GM12864 (cell line): ENCODE data around the gene HAGHL.

Experiments used
- DNase-seq: peaks from one replicate; pipeline ENCODE4 v3.0.0-alpha.2; 2011; ENCODE audit warnings: low read depth
- H3K4me3 ChIP-seq: 2 replicates; pipeline ENCODE4 v1.5.1; 2011; ENCODE audit warnings: mild to moderate bottlenecking, low read depth, low read length, control low read depth
- TF ChIP-seq, protein P1 (sequence below): IDR thresholded peaks from 2 replicates; pipeline ENCODE4 v1.5.1; 2011; ENCODE audit warnings: low read depth, mild to moderate bottlenecking, moderate library complexity, low read length, control low read depth, inconsistent platforms; ENCODE audit errors: missing control alignments

Gene HAGHL

DNA sequence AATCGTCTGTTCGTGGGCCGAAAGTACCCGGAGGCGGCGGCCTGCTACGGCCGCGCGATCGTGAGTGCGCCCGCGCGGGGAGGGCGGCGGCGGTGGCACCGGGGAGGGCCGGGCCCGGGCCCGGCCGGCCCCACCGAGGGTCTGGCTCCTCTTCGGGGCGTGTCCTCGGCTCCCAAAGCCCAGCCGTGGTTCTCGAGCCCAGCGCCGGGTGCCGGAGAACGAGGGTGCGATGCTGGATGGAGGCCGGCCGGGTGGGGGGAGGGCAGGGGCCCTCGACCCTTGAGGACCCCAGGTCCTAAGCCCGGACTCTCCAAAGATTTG lies 46.3 kb upstream of the HAGHL start:
- no peak for DNase-seq
- TF ChIP-seq, protein P1, sequence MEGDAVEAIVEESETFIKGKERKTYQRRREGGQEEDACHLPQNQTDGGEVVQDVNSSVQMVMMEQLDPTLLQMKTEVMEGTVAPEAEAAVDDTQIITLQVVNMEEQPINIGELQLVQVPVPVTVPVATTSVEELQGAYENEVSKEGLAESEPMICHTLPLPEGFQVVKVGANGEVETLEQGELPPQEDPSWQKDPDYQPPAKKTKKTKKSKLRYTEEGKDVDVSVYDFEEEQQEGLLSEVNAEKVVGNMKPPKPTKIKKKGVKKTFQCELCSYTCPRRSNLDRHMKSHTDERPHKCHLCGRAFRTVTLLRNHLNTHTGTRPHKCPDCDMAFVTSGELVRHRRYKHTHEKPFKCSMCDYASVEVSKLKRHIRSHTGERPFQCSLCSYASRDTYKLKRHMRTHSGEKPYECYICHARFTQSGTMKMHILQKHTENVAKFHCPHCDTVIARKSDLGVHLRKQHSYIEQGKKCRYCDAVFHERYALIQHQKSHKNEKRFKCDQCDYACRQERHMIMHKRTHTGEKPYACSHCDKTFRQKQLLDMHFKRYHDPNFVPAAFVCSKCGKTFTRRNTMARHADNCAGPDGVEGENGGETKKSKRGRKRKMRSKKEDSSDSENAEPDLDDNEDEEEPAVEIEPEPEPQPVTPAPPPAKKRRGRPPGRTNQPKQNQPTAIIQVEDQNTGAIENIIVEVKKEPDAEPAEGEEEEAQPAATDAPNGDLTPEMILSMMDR: no peak
- H3K4me3 ChIP-seq: peak overlapping the region; percentile 73

DNA sequence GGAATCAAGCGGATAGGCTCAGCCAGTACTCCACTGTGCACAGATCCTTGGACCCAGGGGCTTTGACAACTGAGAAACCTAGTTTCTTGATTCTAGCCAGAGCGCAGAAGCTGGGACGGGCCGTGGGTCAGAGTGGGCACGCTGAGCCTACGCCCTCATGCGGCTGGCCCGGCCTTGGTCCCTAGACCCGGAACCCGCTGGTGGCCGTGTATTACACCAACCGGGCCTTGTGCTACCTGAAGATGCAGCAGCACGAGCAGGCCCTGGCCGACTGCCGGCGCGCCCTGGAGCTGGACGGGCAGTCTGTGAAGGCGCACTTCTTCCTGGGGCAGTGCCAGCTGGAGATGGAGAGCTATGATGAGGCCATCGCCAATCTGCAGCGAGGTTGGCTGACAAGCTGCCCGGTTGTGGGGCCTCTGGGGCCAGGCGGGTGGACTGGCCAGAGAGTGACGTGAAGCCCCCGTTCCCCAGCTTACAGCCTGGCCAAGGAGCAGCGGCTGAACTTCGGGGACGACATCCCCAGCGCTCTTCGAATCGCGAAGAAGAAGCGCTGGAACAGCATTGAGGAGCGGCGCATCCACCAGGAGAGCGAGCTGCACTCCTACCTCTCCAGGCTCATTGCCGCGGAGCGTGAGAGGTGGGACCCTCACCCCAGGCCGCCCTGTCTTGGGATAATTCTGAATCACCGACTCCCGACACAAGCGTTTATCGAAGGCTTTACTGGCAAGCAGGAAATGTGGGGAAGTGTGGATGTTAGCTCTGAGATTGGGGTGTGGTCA lies 45.8 kb upstream of the HAGHL start:
- TF ChIP-seq, protein P1: no peak
- peak overlapping the region; percentile 73 for H3K4me3 ChIP-seq
- no peak for DNase-seq

DNA sequence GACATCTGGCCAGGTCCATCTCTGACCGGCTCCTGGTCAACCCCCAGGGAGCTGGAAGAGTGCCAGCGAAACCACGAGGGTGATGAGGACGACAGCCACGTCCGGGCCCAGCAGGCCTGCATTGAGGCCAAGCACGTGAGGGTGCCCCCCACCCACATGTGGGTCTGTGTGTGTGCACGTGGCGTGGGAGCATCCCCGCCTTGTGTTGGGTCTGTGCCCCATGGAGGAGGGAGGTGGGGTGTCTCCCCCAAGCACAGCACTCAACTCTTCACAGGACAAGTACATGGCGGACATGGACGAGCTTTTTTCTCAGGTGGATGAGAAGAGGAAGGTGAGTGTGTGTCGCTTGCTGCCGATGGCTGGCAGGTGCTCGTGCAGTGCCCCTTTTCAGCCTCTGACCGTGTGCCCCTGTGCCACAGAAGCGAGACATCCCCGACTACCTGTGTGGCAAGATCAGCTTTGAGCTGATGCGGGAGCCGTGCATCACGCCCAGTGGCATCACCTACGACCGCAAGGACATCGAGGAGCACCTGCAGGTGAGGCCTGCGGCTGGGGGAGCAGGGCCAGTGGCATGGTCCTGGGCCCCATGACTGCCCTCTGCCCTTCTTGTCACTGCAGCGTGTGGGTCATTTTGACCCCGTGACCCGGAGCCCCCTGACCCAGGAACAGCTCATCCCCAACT lies 45.0 kb upstream of the HAGHL start:
- no peak for DNase-seq
- TF ChIP-seq, protein P1: no peak
- H3K4me3 ChIP-seq: peak overlapping the region; percentile 73; the same call in 1 of the 2 replicates

DNA sequence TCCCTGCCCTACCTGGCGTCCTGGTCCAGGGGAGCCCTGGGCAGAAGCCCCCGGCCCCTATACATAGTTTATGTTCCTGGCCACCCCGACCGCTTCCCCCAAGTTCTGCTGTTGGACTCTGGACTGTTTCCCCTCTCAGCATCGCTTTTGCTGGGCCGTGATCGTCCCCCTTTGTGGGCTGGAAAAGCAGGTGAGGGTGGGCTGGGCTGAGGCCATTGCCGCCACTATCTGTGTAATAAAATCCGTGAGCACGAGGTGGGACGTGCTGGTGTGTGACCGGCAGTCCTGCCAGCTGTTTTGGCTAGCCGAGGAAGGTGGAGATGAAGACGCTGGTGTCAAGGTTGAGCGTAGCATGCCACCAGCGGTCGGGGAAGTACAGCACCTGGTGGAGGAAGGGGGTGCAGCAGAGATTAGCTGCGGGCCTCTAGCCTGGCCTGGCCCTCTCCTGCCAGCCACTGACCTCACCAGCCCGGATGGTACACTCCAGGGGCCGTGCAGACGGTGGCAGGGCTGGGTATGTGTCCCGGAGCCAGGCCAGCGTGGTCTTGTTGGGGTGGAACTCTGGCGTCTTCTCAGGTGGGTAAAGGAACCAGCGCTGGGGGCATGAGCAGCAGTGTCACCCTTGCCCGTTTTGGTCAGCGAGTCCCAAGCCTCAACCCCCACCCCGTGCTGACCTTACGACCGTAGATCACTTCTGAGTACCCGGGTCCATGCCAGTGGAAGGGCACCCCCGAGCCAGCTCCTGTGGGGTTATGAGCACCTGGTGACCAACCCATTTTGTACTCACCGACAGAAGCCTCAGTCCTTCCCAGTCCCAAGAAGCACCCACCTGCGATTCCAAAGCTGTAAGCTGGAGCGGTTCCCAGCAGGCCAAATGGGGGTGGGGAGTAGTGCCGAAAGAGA lies 44.2 kb upstream of the HAGHL start:
- H3K4me3 ChIP-seq: peak overlapping the region; percentile 90
- TF ChIP-seq, protein P1: no peak
- DNase-seq: no peak

DNA sequence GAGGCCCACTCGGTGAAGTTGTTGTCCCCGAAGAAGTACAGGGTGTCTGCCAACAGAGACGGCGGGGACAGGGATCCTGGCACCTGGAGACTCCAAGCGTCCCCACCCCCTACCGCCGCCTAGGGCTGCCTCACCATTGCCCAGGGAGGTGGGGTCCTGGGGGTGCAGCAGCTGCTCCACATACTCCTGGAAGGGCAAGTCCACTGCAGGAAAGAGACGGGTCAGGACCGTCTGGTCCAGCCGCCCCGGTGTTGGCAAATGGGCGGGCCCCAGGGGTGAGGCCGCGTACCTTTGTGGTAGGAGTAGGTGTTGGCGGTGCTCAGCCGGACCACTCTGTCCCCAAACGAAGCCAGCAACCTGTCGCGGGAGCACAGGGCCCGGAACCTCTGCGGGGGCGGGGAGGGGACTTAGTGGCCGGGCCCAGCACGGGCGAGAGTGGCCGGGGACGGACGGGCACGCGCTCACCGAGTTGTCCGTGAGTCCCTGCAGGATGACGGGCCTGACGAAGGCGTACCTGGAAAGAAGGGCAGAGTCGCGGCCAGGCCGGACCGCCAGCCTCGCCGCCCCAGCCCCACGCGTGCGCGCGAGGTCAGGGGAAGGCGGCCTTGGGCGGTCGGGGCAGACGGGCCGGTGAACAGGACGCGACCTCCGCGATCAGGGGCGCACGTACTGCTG lies 43.4 kb upstream of the HAGHL start:
- no peak for DNase-seq
- TF ChIP-seq, protein P1: no peak
- peak overlapping the region; percentile 90 for H3K4me3 ChIP-seq

DNA sequence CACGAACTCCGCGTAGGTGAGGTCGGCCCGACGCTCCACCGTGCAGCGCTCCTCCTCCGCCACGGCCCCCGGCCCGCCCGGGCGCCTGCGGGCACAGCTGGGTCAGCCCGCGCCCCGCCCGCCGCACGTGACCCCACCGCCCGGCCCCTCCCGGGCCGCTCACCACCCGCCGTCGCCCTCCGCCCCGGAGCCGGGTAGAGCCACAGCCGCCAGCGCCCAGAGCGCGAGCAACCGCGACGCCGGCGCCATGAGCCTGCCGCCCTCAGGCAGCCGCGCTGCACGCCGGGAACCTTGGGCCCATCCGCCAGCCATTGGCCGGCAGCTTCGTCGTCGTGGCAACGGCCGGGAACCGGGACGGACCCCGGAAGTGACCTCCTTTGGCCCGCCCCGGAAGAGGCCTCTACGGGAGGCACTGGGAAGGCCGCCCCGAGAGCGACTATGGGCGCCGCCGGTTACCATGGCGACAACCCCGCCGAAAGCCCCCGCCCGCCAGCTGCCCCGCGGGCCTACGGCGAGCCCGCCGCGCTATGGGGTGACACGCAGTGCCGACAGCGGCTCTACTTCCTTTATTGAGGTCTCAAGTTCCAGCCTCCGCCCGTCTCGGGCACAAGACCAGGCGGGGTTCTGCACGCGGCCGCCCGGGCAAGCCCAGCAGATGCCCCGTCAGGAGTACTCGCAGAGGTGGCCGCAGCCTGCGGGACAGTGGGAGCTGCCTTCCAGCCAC lies 42.7 kb upstream of the HAGHL start, which contains the start of gene JMJD8:
Gene JMJD8, minus strand, starts transcription at position 264 of the 724 bp plus-strand sequence. Its CDS starts 15 bp downstream, at position 249.
- DNase-seq: peak; percentile 86
- peak within 1 kb of the TSS; percentile 90 for H3K4me3 ChIP-seq
- TF ChIP-seq, protein P1: no peak
